MCF 10A (cell line): Measurements from ENCODE around the gene RWDD1. TPM values are rescaled to one million over a fixed set of nuclear protein-coding genes. Genes with fewer than 3 reads are reported as not detected.

Experiments used
- BruUV-seq: library from RNA; stranded (reverse); fragments of 400-500 nt; replicated peaks from 2 replicates; lab custom pipeline; 2021; lab: Mats Ljungman, UMichigan
- CTCF ChIA-PET: fragments of 300-600 bp; sonication (Branson Sonifier 250); formaldehyde crosslinking; extraction: SDS; loops from one replicate; lab custom pipeline; 2021; ENCODE audit warnings: antibody characterized with exemption, inconsistent platforms; lab: Yijun Ruan, JAX
- POLR2A ChIA-PET: fragments of 300-600, 350-650 bp; sonication (Branson Sonifier 250); formaldehyde crosslinking; extraction: SDS; loops from one replicate; lab custom pipeline; 2020; ENCODE audit warnings: antibody characterized with exemption, inconsistent platforms; lab: Yijun Ruan, JAX
- DNase-seq: peaks from one replicate; pipeline ENCODE4 v3.0.0-alpha.2; 2018; ENCODE audit not compliant: unreplicated experiment
- H3K27ac Mint-ChIP-seq: one replicate; pipeline ENCODE4 v1.8.0; 2022; ENCODE audit warnings: mild to moderate bottlenecking, low read depth, mixed read lengths; ENCODE audit not compliant: unreplicated experiment
- H3K27me3 Mint-ChIP-seq: one replicate; pipeline ENCODE4 v1.8.0; 2022; ENCODE audit warnings: mixed read lengths; ENCODE audit not compliant: insufficient read depth, unreplicated experiment
- H3K36me3 Mint-ChIP-seq: one replicate; pipeline ENCODE4 v1.8.0; 2022; ENCODE audit warnings: mild to moderate bottlenecking, moderate library complexity, mixed read lengths; ENCODE audit not compliant: insufficient read depth, unreplicated experiment
- H3K4me1 Mint-ChIP-seq: one replicate; pipeline ENCODE4 v1.8.0; 2022; ENCODE audit warnings: mixed read lengths; ENCODE audit not compliant: insufficient read depth, unreplicated experiment
- H3K4me3 Mint-ChIP-seq: one replicate; pipeline ENCODE4 v1.8.0; 2022; ENCODE audit warnings: mild to moderate bottlenecking, moderate library complexity, mixed read lengths; ENCODE audit not compliant: unreplicated experiment
- H3K9me3 Mint-ChIP-seq: one replicate; pipeline ENCODE4 v1.8.0; 2022; ENCODE audit warnings: mixed read lengths; ENCODE audit not compliant: unreplicated experiment
- intact Hi-C: fragments of 100-400 bp; cut with micrococcal nuclease; formaldehyde crosslinking; loops from 2 replicates; pipeline ENCODE4 v1.14.1; 2022
- total RNA-seq: library from RNA; stranded (reverse); gene quantifications from 2 replicates; pipeline ENCODE4 v1.2.3, GENCODE V29; 2022
- TF ChIP-seq, protein P1 (sequence below): fragments of 200-600 bp; IDR thresholded peaks from one replicate; pipeline ENCODE4 v1.8.0; 2022; ENCODE audit warnings: antibody characterized with exemption, mild to moderate bottlenecking; ENCODE audit not compliant: unreplicated experiment

The RWDD1 gene
- total RNA-seq, 1 experiment from 2014 or later: 57.2 TPM

- TF ChIP-seq, protein P1, sequence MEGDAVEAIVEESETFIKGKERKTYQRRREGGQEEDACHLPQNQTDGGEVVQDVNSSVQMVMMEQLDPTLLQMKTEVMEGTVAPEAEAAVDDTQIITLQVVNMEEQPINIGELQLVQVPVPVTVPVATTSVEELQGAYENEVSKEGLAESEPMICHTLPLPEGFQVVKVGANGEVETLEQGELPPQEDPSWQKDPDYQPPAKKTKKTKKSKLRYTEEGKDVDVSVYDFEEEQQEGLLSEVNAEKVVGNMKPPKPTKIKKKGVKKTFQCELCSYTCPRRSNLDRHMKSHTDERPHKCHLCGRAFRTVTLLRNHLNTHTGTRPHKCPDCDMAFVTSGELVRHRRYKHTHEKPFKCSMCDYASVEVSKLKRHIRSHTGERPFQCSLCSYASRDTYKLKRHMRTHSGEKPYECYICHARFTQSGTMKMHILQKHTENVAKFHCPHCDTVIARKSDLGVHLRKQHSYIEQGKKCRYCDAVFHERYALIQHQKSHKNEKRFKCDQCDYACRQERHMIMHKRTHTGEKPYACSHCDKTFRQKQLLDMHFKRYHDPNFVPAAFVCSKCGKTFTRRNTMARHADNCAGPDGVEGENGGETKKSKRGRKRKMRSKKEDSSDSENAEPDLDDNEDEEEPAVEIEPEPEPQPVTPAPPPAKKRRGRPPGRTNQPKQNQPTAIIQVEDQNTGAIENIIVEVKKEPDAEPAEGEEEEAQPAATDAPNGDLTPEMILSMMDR: no peak
- no peak for DNase-seq
- ChIA-PET CTCF (interaction anchor here (0.6 to 2.7 kb wide), 3 partner anchors 14 to 338 kb away, joined by 3 to 9 read pairs (median 8); partner anchors contain the start of gene RWDD1), POLR2A (interaction anchor here (1.1 to 2.9 kb wide), 3 partner anchors 12 to 14 kb away, joined by 3 to 24 read pairs (median 5); partner anchors contain the start of genes RWDD1 and TRAPPC3L)
- no TSS peak for BruUV-seq
- intact Hi-C loops: no loop called here
- Mint-ChIP-seq H3K4me3 (no peak overlapping the region), H3K36me3 (no peaks in the 10 kb centered on the region), H3K4me1 (peaks cover 13% of the 10 kb centered on the region), H3K27ac (no peak overlapping the region), H3K27me3 (no peaks in the 10 kb centered on the region), H3K9me3 (no peaks in the 10 kb centered on the region)
Measured at GRCh38 chr6:116556814-116557415, 14.4 kb upstream of the RWDD1 start.

DNA sequence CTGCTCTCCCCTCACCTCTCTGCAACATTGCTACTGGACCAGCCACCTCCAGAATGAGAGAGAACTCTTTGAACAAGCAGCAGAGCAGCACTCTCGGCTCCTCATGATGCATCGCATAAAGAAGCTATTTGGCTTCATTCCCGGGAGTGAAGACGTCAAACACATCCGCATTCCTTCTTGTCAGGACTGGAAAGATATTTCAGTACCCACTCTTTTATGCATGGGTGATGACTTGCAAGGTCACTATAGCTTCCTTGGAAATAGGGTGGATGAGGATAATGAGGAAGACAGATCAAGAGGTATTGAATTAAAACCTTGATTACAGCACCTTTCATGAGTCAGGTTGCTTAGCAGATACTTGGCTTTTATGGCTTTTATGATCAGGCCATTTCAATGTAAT, 13.4 kb upstream of the RWDD1 start:
- Mint-ChIP-seq H3K4me1 (peaks cover 13% of the 10 kb centered on the region), H3K4me3 (no peak overlapping the region), H3K27ac (no peak overlapping the region), H3K9me3 (no peaks in the 10 kb centered on the region), H3K36me3 (no peaks in the 10 kb centered on the region), H3K27me3 (no peaks in the 10 kb centered on the region)
- ChIA-PET CTCF (interaction anchor here (1.0 to 9.5 kb wide), 9 partner anchors 13 to 289 kb away, joined by 3 to 155 read pairs (median 8); partner anchors contain the start of genes CALHM5 and RWDD1), POLR2A (interaction anchor here (0.6 to 2.9 kb wide), 5 partner anchors 13 to 304 kb away, joined by 4 to 24 read pairs (median 6); partner anchors contain the start of genes RWDD1, TRAPPC3L, TSPYL1 and TSPYL4)
- DNase-seq: peak; percentile 89
- BruUV-seq: no TSS peak
- TF ChIP-seq, protein P1: no peak
- intact Hi-C loops: no loop called here

DNA sequence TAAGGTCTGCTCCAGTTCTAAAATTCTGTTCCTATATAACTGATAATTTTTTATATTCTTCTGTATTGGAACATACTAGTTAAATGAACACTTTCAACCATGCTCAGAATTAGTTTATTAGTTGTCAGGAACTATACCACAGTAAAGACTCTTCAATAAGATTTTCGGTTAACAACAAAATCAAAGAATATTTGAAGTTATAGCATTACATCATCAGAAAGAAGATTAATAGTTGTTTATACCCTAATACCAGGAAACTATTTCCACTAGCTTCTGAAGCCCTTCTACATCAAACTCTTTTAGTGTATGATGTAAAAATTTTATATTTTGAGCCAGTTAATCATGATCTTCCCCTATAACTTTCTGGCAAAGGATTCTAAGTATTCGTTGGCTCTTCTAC, 11.2 kb upstream of the RWDD1 start:
- CTCF ChIA-PET: interaction anchor here (0.8 to 9.5 kb wide), 31 partner anchors 10 to 376 kb away, joined by 3 to 155 read pairs (median 6); partner anchors contain the start of genes CALHM5, RWDD1 and TRAPPC3L
- no peaks in the 10 kb centered on the region for H3K27me3 Mint-ChIP-seq
- no peak for DNase-seq
- POLR2A ChIA-PET: interaction anchor here (1.1 to 2.8 kb wide), 4 partner anchors 11 to 292 kb away, joined by 3 to 20 read pairs (median 8); partner anchors contain the start of genes RWDD1 and TSPYL1
- H3K36me3 Mint-ChIP-seq: no peaks in the 10 kb centered on the region
- H3K4me1 Mint-ChIP-seq: peaks cover 13% of the 10 kb centered on the region
- intact Hi-C loops: no loop called here
- no peak overlapping the region for H3K4me3 Mint-ChIP-seq
- BruUV-seq: no TSS peak
- H3K9me3 Mint-ChIP-seq: no peaks in the 10 kb centered on the region
- no peak overlapping the region for H3K27ac Mint-ChIP-seq
- TF ChIP-seq, protein P1: no peak

DNA sequence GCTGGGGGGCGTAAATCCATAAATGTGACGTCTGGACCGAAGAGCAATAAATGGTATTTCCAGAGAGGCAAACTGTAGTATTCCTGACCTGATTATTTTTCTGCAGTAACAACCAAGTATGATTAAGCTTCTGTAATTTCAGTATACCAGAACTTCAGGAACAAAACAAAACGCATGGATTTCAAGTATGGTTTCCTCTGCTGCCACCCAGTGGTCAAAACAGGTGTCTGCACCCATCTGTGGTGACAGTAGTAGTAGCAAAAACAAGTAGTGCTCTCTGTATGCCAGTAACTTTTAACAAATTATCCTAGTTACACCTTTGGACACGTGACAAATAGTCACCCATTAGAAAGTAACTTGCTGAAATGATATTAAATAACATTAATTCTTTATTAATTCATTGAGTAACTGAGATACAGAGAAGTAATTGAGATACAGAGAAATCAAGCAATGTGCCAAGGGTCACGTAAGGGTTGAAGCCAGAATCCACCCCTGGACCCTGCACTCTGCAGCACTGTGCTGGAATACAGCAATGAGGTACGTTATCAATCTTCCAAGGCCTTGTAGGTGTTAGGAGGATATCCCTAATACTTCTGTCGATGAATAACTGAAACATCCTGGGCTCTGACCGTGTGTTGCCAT, 9.8 kb upstream of the RWDD1 start:
- TF ChIP-seq, protein P1: peak; percentile 81
- intact Hi-C loops: loop anchor here (1.0 kb wide), 4 partner anchors 25 to 344 kb away; no protein-coding TSS in a partner anchor
- no peaks in the 10 kb centered on the region for H3K9me3 Mint-ChIP-seq
- H3K27me3 Mint-ChIP-seq: no peaks in the 10 kb centered on the region
- no peaks in the 10 kb centered on the region for H3K36me3 Mint-ChIP-seq
- H3K4me1 Mint-ChIP-seq: peaks cover 6% of the 10 kb centered on the region
- ChIA-PET CTCF (interaction anchor here (0.5 to 9.5 kb wide), 51 partner anchors 8 to 1606 kb away, joined by 3 to 155 read pairs (median 4); partner anchors contain the start of genes CALHM4, RSPH4A, RWDD1 and TRAPPC3L), POLR2A (interaction anchor here (0.5 to 2.8 kb wide), 7 partner anchors 10 to 460 kb away, joined by 3 to 20 read pairs (median 4); partner anchors contain the start of genes RWDD1 and TSPYL1)
- no peak overlapping the region for H3K27ac Mint-ChIP-seq
- BruUV-seq: no TSS peak
- DNase-seq: peak; percentile 75
- H3K4me3 Mint-ChIP-seq: no peak overlapping the region
